GM12892 (cell line): Measurements from ENCODE around the gene DDX31.

Source experiments
- POLR2A ChIP-seq: IDR thresholded peaks from 2 replicates; pipeline ENCODE4 v1.6.1; 2011; ENCODE audit warnings: low read depth, low read length, control low read depth
- POLR2AphosphoS5 ChIP-seq: IDR thresholded peaks from 2 replicates; pipeline ENCODE4 v1.6.1; 2011; ENCODE audit warnings: low read depth, low read length, control low read depth
- TAF1 ChIP-seq: IDR thresholded peaks from 2 replicates; pipeline ENCODE4 v1.6.1; 2011; ENCODE audit warnings: low read depth, mild to moderate bottlenecking, control low read depth, low read length, borderline replicate concordance

GRCh38 chr9:132583584-132584304, 86.0 kb downstream of the DDX31 start:
- TF ChIP-seq POLR2A: no peak
- no peak for TF ChIP-seq TAF1
- no peak for TF ChIP-seq POLR2AphosphoS5
